ENCODE results near the gene HOXB6. TPM values are rescaled to one million over a fixed set of nuclear protein-coding genes. Genes with fewer than 3 reads are reported as not detected.

Gene HOXB6
- polyA plus RNA-seq, 1 experiment: not detected

GRCh38 chr17:48621410-48622392, 16.9 kb upstream of the HOXB6 start:
- no peaks in the 10 kb centered on the region for H3K36me3 ChIP-seq (ENCODE audit: control insufficient read depth, insufficient read depth, low read length)
- H3K4me3 ChIP-seq (ENCODE audit: low read depth, low read length): no peak overlapping the region
- H3K27me3 ChIP-seq (ENCODE audit: control insufficient read depth, insufficient read depth, low read length): peaks cover 80% of the 10 kb centered on the region
- DNase-seq (ENCODE audit: low read depth): no peak
- ChIA-PET CTCF (interaction anchor here (0.6 to 2.1 kb wide), 7 partner anchors 9 to 462 kb away, joined by 3 to 6 read pairs (median 3); no protein-coding TSS in a partner anchor), POLR2A (no interaction called here)
- no peak for TF ChIP-seq CTCF (IDR thresholded peaks at IDR 0.05; ENCODE audit: insufficient read depth, low read depth, low read length)

- H3K4me3 ChIP-seq (ENCODE audit: low read depth, low read length): no peak overlapping the region
- no peak for TF ChIP-seq CTCF (IDR thresholded peaks at IDR 0.05; ENCODE audit: insufficient read depth, low read depth, low read length)
- ChIA-PET POLR2A (no interaction called here), CTCF (interaction anchor here (0.7 to 2.1 kb wide), 3 partner anchors 16 to 313 kb away, joined by 3 to 5 read pairs (median 3); no protein-coding TSS in a partner anchor)
- DNase-seq (ENCODE audit: low read depth): no peak
- no peaks in the 10 kb centered on the region for H3K36me3 ChIP-seq (ENCODE audit: control insufficient read depth, insufficient read depth, low read length)
- H3K27me3 ChIP-seq (ENCODE audit: control insufficient read depth, insufficient read depth, low read length): peaks cover 81% of the 10 kb centered on the region
Observed at GRCh38 chr17:48620461-48621139, 15.8 kb upstream of the HOXB6 start.

- TF ChIP-seq CTCF (IDR thresholded peaks at IDR 0.05; ENCODE audit: insufficient read depth, low read depth, low read length): no peak
- no peak for DNase-seq (ENCODE audit: low read depth)
- ChIA-PET CTCF (interaction anchor here (0.6 to 2.6 kb wide), 5 partner anchors 268 to 732 kb away, joined by 3 to 13 read pairs (median 3); no protein-coding TSS in a partner anchor), POLR2A (no interaction called here)
- no peak overlapping the region for H3K4me3 ChIP-seq (ENCODE audit: low read depth, low read length)
- peaks cover 80% of the 10 kb centered on the region for H3K27me3 ChIP-seq (ENCODE audit: control insufficient read depth, insufficient read depth, low read length)
- no peaks in the 10 kb centered on the region for H3K36me3 ChIP-seq (ENCODE audit: control insufficient read depth, insufficient read depth, low read length)
Observed at GRCh38 chr17:48619826-48620449, 15.2 kb upstream of the HOXB6 start.

- POLR2A ChIA-PET: no interaction called here
Observed at GRCh38 chr17:48618256-48618896, 13.6 kb upstream of the HOXB6 start.

More at GRCh38 chr17:48618256-48618896, 13.6 kb upstream of the HOXB6 start:
- H3K4me3 ChIP-seq (ENCODE audit: low read depth, low read length): no peak overlapping the region
- TF ChIP-seq CTCF (IDR thresholded peaks at IDR 0.05; ENCODE audit: insufficient read depth, low read depth, low read length): peak; percentile 96
- CTCF ChIA-PET: interaction anchor here (0.6 to 2.6 kb wide), 28 partner anchors 9 to 592 kb away, joined by 3 to 27 read pairs (median 4); partner anchors contain the start of gene HOXB5
- H3K36me3 ChIP-seq (ENCODE audit: control insufficient read depth, insufficient read depth, low read length): no peaks in the 10 kb centered on the region
- DNase-seq (ENCODE audit: low read depth): no peak
- peaks cover 79% of the 10 kb centered on the region for H3K27me3 ChIP-seq (ENCODE audit: control insufficient read depth, insufficient read depth, low read length)

Measured in BJ (cell line).